Activated naive CD8-positive, alpha-beta T cell treated with anti-CD3 and anti-CD28 coated beads, Interleukin-2, amount 50 U/mL, for 16 hours (primary cell): ENCODE results near the gene GOLGA8R.
"Not testable (repeated sequence)": the region's sequence is repeated elsewhere in the genome, so short reads cannot be mapped to it uniquely, and the experiment has no call there.

ENCODE experiments used
- DNase-seq: peaks from one replicate; pipeline ENCODE4 v3.0.0-alpha.2; 2020; ENCODE audit warnings: low read depth, low spot score

Gene GOLGA8R, protein sequence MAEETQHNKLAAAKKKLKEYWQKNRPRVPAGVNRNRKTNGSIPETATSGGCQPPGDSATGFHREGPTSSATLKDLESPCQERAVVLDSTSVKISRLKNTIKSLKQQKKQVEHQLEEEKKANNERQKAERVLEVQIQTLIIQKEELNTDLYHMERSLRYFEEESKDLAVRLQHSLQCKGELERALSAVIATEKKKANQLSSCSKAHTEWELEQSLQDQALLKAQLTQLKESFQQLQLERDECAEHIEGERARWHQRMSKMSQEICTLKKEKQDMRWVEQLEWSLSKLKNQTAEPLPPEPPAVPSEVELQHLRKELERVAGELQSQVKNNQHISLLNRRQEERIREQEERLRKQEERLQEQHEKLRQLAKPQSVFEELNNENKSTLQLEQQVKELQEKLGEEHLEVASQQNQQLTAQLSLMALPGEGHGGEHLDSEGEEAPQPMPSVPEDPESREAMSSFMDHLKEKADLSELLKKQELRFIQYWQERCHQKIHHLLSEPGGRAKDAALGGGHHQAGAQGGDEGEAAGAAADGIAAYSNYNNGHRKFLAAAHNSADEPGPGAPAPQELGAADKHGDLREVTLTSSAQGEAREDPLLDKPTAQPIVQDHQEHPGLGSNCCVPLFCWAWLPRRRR

DNA sequence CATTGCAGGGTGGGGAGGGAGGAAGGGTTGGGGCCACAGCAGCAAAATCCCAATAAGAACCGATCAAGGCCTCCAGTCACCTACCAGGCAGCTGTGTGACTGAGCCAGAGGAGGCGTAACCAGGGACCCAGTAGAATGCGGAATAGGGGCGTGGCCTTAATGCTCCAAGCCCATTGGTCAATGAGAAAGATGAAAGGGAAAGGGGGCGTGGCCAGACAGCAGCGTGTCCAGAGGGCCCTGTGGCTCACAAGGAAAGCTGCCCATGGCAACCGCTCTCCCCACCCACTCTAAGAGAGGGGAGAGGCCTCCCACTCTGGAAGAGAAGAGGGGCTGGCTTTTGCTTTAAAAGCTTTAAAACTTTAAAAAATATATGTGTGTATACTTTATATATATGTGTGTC lies at the start of gene GOLGA8R:
GOLGA8R (minus strand) TSS at position 101 of the 400 bp plus-strand sequence; CDS start at position 3, 98 bp downstream.
- DNase-seq = not testable (repeated sequence)

DNA sequence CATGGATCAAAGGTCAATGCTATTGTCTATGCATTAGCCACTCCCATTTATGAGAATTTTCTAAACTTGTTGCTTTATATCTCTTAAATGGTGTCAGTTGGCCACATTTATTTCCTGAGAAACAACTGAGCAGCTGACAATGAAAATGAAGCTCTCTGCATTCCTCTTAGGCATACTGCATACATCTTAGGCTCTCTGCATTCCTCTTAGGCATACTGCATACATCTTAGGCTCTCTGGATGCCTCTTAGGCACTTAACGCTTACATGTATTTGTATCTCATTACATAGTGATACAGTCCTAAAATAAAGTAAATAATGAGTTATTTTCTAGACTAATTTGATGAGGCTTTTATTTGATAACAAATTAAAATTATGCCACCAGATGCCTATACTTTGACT lies 49.8 kb upstream of the GOLGA8R start:
- DNase-seq = not testable (repeated sequence)

DNA sequence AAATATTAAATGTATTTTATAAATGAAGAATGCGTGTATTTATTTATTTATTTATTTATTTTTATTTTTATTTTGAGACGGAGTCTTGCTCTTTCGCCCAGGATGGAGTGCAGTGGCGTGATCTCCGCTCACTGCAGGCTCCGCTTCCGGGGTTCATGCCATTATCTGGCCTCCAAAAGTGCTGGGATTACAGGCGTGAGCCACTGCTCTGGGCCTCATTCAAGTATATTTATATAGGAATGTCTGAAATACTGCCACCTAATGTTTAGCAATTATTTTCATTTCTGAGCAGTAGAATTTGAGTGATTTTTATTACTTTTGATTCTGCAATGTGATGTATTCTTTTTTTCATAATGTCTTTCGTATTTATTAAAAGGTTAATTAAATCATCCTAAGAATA lies 48.1 kb upstream of the GOLGA8R start:
- DNase-seq = not testable (repeated sequence)

DNA sequence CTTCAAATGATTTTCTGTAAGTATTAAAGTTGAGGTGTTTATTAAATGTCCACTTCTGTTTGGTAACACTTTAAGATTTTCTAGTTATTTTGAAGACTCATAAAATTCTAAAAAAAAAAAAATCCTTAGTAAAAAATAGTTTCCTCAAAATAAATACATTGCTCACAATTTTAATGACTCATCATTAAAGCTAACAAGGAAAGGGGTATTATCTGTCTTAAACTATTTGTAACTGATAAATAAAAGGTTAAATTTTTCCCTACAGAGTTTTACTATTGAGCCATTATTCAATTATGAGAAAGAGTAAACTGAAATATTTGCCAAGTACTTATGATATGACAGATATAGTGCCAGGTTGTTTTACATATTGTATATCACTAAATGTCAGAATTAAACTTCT lies 38.6 kb upstream of the GOLGA8R start:
- DNase-seq = not testable (repeated sequence)

DNA sequence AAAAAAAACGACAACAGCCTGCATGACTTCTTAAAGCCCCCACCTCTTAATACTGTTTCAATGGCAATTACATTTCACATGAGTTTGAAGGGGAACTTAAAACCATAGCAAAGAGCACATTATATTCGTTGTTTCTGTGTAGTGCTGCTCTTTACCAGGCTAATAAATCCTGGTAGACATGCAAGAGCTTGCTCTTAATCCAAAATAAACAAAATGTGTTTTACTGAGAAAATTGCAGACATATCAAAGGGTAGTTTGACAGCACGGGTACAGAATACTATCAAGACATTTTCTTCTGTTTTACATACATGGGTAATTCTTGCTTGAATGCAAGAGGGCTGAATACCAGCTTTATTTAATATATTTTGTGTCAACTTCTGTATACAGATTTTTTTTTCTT lies 24.3 kb upstream of the GOLGA8R start:
- not testable (repeated sequence) for DNase-seq

DNA sequence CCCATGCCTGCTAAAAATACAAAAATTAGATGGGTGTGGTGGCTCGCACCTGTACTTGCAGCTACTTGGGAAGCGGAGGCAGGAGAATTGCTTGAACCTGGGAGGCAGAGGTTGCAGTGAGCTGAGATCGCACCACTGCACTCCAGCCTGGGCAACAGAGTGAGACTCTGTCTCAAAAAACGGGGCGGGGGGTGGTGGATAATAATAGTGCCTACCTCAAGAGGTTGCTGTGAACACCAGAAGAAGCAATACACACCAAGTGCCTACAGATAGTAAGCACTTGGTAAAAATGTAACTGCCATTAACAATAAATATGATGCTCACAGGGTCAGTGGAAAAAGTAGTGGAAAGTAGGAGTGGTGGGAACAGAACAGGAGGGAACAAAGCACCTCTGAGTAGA lies 21.8 kb upstream of the GOLGA8R start:
- not testable (repeated sequence) for DNase-seq

DNA sequence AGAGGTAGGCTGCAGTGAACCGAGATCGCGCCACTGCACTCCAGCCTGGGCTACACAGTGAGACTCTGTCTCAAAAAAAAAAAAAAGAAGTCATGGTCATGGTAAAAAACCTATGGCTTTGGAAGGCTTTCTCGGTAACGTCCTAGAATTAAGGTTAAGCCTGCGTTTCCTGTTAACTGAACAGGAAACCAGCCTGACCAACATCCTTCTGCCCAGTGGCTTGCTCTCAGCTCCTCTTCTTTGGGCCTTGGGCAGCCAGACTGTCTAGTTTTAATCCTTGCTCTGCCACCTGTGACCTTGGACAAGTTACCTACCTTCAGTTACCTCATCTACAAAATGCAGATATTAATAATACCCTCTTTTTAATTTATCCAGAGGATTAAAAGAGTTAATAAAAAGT lies 6.7 kb upstream of the GOLGA8R start:
- DNase-seq = not testable (repeated sequence)

DNA sequence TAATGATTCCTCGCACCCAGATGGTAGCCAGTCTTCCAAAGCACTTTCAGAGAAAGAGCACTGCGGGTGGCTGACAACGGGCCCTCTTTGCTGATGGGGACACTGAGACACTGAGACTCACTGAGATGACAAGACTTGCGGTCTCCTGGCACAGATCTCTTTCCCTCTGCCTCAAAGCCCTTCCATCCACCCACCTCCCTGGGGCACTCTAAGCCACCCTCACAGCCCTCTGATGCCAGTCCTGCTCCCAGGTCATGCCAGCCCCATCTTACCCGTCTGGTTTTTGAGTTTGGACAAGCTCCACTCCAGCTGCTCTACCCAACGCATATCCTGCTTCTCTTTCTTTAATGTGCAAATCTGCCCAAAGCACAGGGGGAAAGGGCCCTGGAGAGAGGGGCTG lies 6.4 kb downstream of the GOLGA8R start:
- DNase-seq = not testable (repeated sequence)

DNA sequence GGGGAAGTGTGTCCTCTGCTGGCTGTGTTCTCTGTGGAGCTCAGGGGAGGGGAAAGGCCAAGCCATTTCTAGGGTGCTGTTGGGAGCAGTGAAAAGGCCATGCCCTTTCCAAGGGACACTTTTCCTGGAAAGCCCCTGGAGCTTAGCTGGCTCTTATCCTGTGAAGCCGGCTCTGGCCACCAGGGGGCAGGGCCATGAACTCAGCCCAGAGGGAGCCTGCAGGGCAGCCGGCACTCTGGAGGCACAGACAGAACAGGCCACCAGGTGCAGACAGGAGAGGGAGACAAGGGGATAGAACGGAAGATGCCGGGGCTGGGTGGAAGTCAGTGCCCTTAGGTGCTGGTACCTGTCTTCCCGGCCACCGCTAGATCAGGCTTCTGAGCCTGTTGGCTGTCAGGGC lies 15.1 kb downstream of the GOLGA8R start:
- DNase-seq = peak; percentile 25

DNA sequence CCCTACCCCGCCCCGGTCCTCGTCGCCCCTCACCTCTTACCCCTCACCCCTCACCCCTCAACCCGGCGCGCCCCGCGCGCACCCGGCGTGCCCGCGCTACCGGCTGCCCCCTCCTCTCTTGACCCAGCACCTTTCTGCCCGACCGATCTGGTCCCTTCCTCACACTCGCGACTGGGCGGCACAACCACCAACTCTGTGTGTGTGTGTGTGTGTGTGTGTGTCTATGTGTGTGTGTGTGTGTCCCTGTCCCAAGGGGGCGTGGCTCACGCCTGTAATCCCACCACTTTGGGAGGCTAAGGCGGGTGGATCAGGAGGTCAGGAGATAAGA lies 20.4 kb downstream of the GOLGA8R start:
- DNase-seq = not testable (repeated sequence)

DNA sequence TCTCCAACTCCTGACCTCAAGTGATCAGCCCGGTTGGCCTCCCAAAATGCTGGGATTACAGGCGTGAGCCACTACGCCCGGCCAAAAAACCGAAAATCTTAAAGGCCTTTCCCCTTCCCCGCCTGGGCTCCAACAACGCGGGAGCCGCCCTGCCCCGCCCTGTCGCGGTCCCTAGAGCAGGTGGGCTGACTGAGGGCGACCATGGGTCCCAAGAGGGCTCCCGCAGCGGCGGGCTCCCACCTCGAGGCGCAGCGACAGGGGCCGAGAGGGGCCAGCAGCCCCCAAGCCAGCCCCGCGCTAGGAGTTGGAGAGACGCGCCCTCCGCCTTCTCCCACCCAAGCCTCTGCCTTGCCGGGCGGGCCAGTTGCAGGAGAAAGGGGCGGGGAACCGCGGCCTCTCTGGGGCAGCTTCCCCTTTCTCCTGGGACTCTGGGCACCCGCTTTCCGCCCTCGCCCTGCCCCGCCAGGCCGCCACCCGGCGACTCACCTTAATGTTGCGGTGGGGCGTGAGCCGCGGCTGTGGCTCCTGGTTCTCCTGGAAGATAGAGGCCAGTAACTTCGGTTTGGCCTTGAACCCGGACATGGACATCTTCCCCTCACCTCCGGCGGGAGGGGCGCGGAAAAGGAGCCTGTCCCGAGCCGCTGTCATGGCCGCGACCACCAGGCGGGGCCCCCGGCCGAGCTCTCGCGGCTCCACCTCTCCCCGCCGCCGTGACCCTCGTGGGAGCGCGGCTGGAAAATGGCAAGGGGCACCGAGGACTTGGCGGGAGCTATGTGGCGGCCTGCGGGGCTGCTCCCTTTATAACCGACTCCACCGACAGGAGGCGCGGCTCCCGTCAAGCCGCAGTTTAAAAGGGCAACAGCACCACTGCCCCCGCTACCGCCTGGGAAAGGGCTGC lies 21.0 kb downstream of the GOLGA8R start, which contains the start of gene CHRFAM7A:
CHRFAM7A (minus strand) TSS at position 775 of the 898 bp plus-strand sequence. CDS start 10,189 bp downstream, outside the sequence.
- DNase-seq = not testable (repeated sequence)

DNA sequence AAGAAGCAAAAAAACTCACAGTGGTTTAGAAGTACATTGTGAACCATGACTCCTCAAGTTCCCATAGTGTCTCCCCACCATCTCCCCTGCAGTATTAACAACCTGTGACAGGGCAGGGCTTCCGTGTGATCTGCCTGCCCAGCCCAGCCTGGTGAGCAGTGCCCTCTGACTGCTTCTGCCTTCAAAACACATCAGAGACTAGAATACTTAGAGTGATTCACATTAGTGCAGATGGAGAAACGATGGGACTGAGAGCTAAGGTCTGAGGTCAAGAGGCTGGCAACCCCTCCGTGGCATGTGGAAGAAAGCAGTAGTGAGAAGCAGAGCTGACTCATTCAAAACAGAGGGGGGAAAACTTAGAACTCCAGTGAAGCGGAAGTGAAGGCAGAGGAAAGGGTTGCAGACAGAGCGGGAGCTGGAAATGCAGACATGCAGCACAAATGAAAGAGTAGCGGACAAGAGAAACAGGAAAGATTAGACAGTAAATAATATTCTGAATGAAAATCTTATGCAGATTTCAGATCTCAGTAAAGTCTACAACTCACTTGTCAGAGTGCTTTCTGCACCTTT lies 27.7 kb downstream of the GOLGA8R start:
- not testable (repeated sequence) for DNase-seq

DNA sequence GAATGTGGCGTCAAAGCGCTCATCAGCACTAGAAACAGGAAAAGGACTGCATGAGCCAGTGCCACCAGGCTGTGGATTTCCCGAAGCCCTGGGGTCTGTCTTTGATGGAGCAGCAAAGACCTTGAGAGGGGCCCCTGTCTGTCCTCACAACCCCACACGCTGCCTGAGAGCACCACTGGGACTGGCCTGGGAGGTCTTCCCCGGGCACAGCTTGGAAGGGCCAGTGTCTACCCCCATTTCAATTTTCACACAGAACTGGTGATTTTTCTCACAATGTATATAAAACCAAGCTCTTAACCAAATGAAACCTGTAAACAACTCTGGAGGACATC lies 37.0 kb downstream of the GOLGA8R start:
- not testable (repeated sequence) for DNase-seq

DNA sequence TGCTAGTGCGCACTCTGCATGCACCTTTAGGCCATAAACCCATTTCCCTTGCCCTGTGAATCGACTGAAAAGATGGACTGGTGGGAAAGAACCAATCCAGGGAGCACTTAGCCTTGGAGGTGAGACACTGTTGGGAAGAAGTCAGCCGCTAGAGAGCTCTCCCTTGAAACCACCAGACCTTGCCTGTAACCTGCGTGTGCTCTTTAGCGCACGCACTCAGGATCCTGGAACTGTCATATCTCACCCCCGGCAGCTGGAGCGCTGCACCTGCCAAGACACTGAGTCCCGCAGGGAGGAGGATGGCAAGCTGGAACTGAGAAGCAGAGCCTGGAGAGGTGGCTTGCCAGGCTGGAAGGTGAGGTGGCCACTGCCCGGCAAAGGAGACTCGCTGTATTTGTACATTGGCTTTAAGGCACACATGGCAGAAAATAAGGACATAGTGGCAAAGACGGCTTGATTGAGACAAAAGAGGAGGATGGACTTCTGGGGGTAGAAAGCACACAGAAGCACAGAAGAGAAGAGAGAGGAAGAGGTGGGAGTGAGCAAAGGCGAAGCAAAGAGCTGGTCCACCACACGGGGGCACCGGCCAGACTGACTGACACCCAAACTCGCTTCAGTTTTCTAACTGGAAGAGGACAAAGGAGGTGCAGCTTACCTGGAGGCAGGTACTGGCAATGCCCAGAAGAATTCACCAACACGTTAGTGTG lies 37.5 kb downstream of the GOLGA8R start:
- not testable (repeated sequence) for DNase-seq

DNA sequence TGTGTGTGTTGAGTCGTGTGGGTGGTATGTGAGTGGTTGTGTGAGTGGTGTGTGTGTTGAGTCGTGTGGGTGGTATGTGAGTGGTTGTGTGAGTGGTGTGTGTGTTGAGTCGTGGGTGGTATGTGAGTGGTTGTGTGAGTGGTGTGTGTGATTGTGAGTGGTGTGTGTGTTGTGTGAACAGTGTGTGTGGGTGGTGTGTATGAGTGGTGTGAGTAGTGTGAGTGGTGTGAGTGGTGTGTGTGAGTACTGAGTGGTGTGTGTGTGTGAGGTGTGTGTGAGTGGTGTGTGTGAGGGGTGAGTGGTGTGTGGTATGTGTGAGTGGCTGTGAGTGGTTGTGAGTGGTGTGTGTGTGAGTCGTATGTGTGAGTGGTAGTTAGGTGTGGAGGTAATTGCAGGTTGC lies 38.2 kb downstream of the GOLGA8R start:
- not testable (repeated sequence) for DNase-seq

DNA sequence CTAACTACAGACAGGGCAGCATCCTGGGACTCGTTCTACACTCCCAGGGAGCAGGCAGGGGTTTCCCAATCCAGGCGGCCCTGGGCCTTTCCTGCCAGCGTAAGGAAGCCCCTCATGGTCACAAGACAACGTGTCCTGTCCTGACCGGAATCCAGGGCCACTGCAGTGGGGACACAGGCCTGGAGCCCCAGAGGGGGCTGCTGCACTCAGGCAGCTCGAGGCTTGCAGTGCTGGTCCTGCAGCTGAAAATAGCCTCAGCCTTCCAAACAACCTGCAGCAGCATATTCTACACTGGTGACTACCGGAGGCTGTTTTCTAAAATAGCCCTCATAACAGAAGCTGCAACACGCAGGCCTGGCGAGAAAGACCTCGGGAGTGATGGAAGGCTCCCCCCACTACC lies 39.2 kb downstream of the GOLGA8R start:
- DNase-seq = not testable (repeated sequence)

DNA sequence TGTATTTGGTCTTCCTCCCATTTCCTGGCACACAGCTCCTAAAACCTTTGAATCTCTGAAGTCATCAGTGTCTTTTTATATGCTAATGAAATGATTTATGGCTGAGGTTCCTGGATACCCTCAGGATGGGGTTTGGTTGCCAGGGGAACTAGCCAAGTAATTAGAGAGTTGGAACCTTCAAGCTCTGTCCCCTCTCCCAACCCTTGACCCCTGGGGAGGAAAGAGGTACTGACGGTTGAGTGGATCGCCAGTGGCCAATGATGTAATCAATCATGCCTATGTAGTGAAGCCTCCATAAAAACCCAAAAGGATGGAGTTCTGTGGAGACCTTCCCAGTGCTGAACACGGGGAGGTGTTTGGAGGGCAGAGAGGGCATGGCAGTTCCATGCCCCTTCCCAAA lies 45.8 kb downstream of the GOLGA8R start:
- not testable (repeated sequence) for DNase-seq

DNA sequence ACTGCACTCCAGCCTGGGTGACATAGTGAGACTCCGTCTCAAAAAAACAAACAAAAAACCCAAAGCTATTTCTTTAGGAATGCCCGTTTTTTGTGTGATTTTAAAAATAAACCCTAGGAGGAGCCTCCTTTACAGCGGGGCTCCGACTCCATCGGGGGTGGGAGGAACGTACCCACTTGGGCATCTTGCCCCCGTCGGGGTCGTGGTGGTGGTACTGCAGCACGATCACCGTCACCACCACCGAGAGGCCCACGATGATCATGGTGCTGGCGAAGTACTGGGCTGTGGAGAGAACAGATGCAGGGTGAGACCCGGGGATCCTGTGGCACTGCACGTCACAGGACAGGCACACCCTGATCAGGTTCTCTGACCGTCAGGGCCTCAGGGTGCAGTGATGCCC lies 46.8 kb downstream of the GOLGA8R start:
- not testable (repeated sequence) for DNase-seq

DNA sequence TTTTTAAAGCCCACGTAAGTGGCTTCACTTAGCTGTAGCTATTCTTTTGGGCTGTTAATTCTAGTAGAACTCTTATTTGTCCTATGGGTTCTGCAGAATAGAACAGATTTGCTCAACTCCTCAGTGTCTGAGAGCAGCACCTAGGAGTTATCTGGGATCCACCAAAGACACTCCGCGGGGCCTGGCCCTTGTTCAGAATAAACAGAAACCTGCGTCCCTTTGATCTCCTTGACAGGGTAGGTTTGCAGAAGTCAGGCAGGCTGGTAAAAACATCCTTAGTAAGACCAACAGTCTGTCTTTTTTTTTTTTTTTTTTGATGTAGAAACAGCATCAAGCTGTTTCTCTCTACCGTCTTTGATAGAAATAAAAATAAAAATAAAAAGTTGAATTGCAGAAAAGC lies 52.7 kb downstream of the GOLGA8R start:
- DNase-seq = not testable (repeated sequence)

DNA sequence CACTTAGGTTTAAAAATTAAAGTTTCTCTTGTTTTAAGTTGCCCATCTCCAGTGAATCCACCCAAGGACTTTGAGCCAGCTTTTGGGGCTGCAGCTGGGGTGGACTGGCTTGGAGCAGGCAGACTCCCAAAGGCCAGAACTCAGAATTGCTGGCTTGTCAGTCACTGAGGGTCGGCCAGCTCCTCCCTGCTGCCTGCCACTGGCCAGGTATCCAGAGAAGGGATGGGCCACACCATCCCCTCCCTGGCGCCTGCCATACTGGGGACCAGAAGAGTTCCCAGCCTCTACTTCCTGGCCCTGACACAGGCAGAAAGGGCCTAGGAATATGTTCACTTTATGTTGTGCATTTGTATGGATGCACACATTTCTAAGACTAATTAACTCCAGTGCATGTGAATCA lies 53.1 kb downstream of the GOLGA8R start:
- DNase-seq = not testable (repeated sequence)

DNA sequence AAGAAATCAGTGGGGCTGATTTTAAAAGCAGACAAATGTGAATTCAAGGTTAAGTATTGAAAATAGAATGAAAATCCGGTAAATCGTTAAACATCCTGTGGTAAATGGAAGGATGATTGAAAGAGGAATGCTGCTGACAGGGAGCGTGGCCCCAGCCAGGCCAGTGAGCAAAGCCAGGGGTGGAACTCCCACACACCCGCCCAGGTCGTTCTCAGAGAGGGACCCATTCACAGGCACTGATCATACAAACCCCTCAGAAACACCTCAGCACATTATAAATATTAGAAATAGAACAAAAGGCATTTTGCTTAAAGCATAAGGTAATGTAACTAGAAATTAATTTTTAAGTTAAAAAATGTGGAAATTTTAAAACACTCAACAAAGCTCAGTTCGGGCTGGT lies 59.0 kb downstream of the GOLGA8R start:
- not testable (repeated sequence) for DNase-seq
